Measurements from ENCODE around the gene SERPING1. TPM values are rescaled to one million over a fixed set of nuclear protein-coding genes. Genes with fewer than 3 reads are reported as not detected.

The SERPING1 gene
- total RNA-seq, 1 experiment from 2014 or later = 1.3 TPM

- intact Hi-C loops (cut with micrococcal nuclease; ENCODE audit: unreplicated experiment) = no loop called here
- Histone ChIP-seq H3K4me3 (ENCODE audit: low read depth in 2 of 2, low read length in 2 of 2) (peak overlapping the region; percentile 79 to 91), H3K27ac (ENCODE audit: low read length) (peak overlapping the region; percentile 83), H3K9me3 (ENCODE audit: control insufficient read depth, insufficient read depth, low read depth, low read length) (no peaks in the 10 kb centered on the region), H3K4me1 (ENCODE audit: control insufficient read depth, insufficient read depth, low read length) (peaks cover 19% of the 10 kb centered on the region), H3K27me3 (ENCODE audit: control insufficient read depth, insufficient read depth, low read length) (no peaks in the 10 kb centered on the region), H3K36me3 (ENCODE audit: control insufficient read depth, insufficient read depth, low read length) (no peaks in the 10 kb centered on the region)
- in situ Hi-C loops (cut with HindIII; ENCODE audit: low pct_unique_long_range_greater_than_20kb, low sequenced_read_pairs) = no loop called here
- TF ChIP-seq POLR2AphosphoS5 (IDR thresholded peaks at IDR 0.05; ENCODE audit: low read depth, low read length) (peak; percentile 76), REST (IDR thresholded peaks at IDR 0.05; ENCODE audit: insufficient read depth in 1 of 2, low read depth in 2 of 2, low read length in 1 of 2) (no peak), CTCF (IDR thresholded peaks at IDR 0.05) (no peak)
- no peak for DNase-seq (ENCODE audit: low read depth, low spot score)
- ChIA-PET CTCF (no interaction called here), POLR2A (no interaction called here)
- TSS peak; percentile 81 for BruUV-seq (replicated peaks)
- ATAC-seq = peak; percentile 92
These were observed 40.7 kb downstream of the SERPING1 start for GRCh38 chr11:57638005-57638781.

GRCh38 chr11:57638811-57639320 is 41.4 kb downstream of the SERPING1 start:
- CTCF ChIA-PET = no interaction called here
- Histone ChIP-seq H3K27me3 (ENCODE audit: control insufficient read depth, insufficient read depth, low read length) (no peaks in the 10 kb centered on the region), H3K4me3 (ENCODE audit: low read depth in 2 of 2, low read length in 2 of 2) (peak overlapping the region; percentile 79 to 91), H3K9me3 (ENCODE audit: control insufficient read depth, insufficient read depth, low read depth, low read length) (no peaks in the 10 kb centered on the region), H3K4me1 (ENCODE audit: control insufficient read depth, insufficient read depth, low read length) (peaks cover 19% of the 10 kb centered on the region), H3K36me3 (ENCODE audit: control insufficient read depth, insufficient read depth, low read length) (no peaks in the 10 kb centered on the region), H3K27ac (ENCODE audit: low read length) (peak overlapping the region; percentile 83)
- POLR2A ChIA-PET = interaction anchor here (0.6 kb wide), 1 partner anchor 86 kb away, joined by 3 read pairs; no protein-coding TSS in a partner anchor
- BruUV-seq (replicated peaks) = no TSS peak
- DNase-seq (ENCODE audit: low read depth, low spot score) = no peak
- TF ChIP-seq SIN3A (IDR thresholded peaks at IDR 0.05; ENCODE audit: borderline replicate concordance, insufficient read depth, low read depth, low read length) = no peak
- TF ChIP-seq CTCF (IDR thresholded peaks at IDR 0.05) = peak; percentile 40
- in situ Hi-C loops (cut with HindIII; ENCODE audit: low pct_unique_long_range_greater_than_20kb, low sequenced_read_pairs) (no loop called here), intact Hi-C loops (cut with micrococcal nuclease; ENCODE audit: unreplicated experiment) (no loop called here)
- ATAC-seq = no peak; the same call in 1 of the 2 replicates
